ENCODE results near the gene RNPS1.

DNA sequence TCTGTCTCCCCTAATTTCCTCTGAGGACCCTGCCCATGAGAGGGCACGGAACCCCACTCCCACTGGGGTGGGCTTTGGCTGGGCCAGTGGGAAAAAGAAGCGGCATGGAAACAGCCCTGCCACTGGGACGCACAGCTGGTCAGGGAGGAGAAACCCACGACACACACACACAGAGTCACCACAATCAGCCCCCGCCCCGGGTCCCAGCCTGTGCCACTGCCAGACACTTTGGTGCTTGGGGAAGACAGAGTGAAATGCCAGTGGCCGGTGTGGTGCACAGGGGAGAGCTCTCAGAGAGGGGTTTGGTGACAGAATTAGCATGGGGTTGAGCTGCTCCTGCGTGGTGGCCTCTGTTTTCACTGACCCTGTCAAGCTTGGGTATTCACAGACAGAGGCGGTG is 30.7 kb upstream of the RNPS1 start:
- TF ChIP-seq MXI1 (IDR thresholded peaks at IDR 0.05; ENCODE audit: low read depth, low read length) (no peak), RBM39 (optimal IDR thresholded peaks at IDR 0.05; ENCODE audit: low read depth, low read length) (no peak), CBX1 (IDR thresholded peaks at IDR 0.05; ENCODE audit: low read depth) (no peak), SMAD1 (IDR thresholded peaks at IDR 0.05; ENCODE audit: low read depth, low read length, partially characterized antibody) (no peak), CHD4 (IDR thresholded peaks at IDR 0.05; ENCODE audit: insufficient read depth, insufficient replicate concordance, low read depth, low read length, poor library complexity, severe bottlenecking) (no peak), STAG1 (CRISPR knock-in tag; IDR thresholded peaks at IDR 0.05; ENCODE audit: borderline replicate concordance) (no peak), GTF2A2 (tag; IDR thresholded peaks at IDR 0.05) (no peak), GABPA (tag; conservative IDR thresholded peaks at IDR 0.05; ENCODE audit: low read depth) (no peak), ZBTB26 (CRISPR knock-in tag; IDR thresholded peaks at IDR 0.05) (no peak)
- TF ChIP-seq, protein P1, sequence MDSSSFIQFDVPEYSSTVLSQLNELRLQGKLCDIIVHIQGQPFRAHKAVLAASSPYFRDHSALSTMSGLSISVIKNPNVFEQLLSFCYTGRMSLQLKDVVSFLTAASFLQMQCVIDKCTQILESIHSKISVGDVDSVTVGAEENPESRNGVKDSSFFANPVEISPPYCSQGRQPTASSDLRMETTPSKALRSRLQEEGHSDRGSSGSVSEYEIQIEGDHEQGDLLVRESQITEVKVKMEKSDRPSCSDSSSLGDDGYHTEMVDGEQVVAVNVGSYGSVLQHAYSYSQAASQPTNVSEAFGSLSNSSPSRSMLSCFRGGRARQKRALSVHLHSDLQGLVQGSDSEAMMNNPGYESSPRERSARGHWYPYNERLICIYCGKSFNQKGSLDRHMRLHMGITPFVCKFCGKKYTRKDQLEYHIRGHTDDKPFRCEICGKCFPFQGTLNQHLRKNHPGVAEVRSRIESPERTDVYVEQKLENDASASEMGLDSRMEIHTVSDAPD (CRISPR knock-in tag; IDR thresholded peaks at IDR 0.05), result no peak
- TF ChIP-seq, protein P2, sequence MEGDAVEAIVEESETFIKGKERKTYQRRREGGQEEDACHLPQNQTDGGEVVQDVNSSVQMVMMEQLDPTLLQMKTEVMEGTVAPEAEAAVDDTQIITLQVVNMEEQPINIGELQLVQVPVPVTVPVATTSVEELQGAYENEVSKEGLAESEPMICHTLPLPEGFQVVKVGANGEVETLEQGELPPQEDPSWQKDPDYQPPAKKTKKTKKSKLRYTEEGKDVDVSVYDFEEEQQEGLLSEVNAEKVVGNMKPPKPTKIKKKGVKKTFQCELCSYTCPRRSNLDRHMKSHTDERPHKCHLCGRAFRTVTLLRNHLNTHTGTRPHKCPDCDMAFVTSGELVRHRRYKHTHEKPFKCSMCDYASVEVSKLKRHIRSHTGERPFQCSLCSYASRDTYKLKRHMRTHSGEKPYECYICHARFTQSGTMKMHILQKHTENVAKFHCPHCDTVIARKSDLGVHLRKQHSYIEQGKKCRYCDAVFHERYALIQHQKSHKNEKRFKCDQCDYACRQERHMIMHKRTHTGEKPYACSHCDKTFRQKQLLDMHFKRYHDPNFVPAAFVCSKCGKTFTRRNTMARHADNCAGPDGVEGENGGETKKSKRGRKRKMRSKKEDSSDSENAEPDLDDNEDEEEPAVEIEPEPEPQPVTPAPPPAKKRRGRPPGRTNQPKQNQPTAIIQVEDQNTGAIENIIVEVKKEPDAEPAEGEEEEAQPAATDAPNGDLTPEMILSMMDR (IDR thresholded peaks at IDR 0.05 in 2 of 3, conservative IDR thresholded peaks at IDR 0.05 in 1 of 3; ENCODE audit: insufficient read depth in 2 of 3, low read depth in 1 of 3, low read length in 3 of 3), result no peak

Measured in K562 (cell line).